Body of pancreas (tissue), 4 donors: ENCODE data around the gene CNDP2. TPM values are rescaled to one million over a fixed set of nuclear protein-coding genes. Genes with fewer than 3 reads are reported as not detected.

ENCODE experiments used
- ATAC-seq: fragments of 150-250 bp; one replicate; pipeline ENCODE4 v1.9.1; 2016
- DNase-seq, 4 donors: peaks; one replicate each; pipeline ENCODE4 v3.0.0-alpha.2; 2019
- H3K27ac ChIP-seq, 4 donors: fragments of 200-600 bp; sonication (generic); 1 replicate in 3 of 4; 2 replicates in 1 of 4; pipeline versions ENCODE4 v1.5.1 to v1.6.1; 2016 to 2019; ENCODE audit warnings: mild to moderate bottlenecking in 1 of 4, mixed read lengths in 1 of 4, moderate library complexity in 1 of 4
- H3K27me3 ChIP-seq, 2 donors: fragments of 200-600 bp; sonication (generic); one replicate each; pipeline ENCODE4 v1.6.0; 2016; ENCODE audit warnings: mild to moderate bottlenecking in 1 of 2
- H3K36me3 ChIP-seq, 2 donors: fragments of 200-600 bp; sonication (generic); replicated peaks in 1 of 2; 2 replicates each; pipeline ENCODE4 v1.5.1; 2016; ENCODE audit warnings: low read depth in 2 of 2; ENCODE audit not compliant: insufficient read depth in 1 of 2
- H3K4me1 ChIP-seq: fragments of 200-600 bp; sonication (generic); one replicate; pipeline ENCODE4 v1.6.0; 2016
- H3K4me3 ChIP-seq, 2 donors: fragments of 200-600 bp; sonication (generic); 1 replicate in 1 of 2; 2 replicates in 1 of 2; pipeline ENCODE4 v1.5.1; 2016 to 2019
- H3K9me3 ChIP-seq, 3 donors: fragments of 200-600 bp; sonication (generic); 1 replicate in 2 of 3; 2 replicates in 1 of 3; pipeline ENCODE4 v1.5.1; 2016
- CTCF ChIP-seq, 7 experiments: fragments of 450-650 bp in 4 of 7; fragments of 200-600 bp in 3 of 7; sonication (generic) in 3 of 7; IDR thresholded peaks; one replicate each; pipeline ENCODE4 v1.5.1; 2016 to 2019; ENCODE audit warnings: antibody characterized with exemption in 7 of 7
- POLR2A ChIP-seq, 3 donors: fragments of 450-650 bp; IDR thresholded peaks; one replicate each; pipeline ENCODE4 v1.6.1; 2016; ENCODE audit warnings: antibody characterized with exemption in 3 of 3, mild to moderate bottlenecking in 2 of 3
- WGBS, 2 donors: methylation state at CpG; one replicate each; pipeline ENCODE4 v1.1.5; 2017; 5-methylcytosine and 5-hydroxymethylcytosine counted together
- intact Hi-C: fragments of 100-400 bp; cut with DNase I; formaldehyde crosslinking; loops from one replicate; pipeline ENCODE4 v1.15.1; 2023
- total RNA-seq, 2 donors: library from RNA; depleted of rRNA; stranded (reverse); fragments of >200 nt; gene quantifications; one replicate each; pipeline ENCODE4 v1.1.0, GENCODE V29; 2016

The CNDP2 gene
- total RNA-seq, 2 donors from 2014 or later: 83.0 to 145 TPM

GRCh38 chr18:74459889-74460288 is 36.3 kb upstream of the CNDP2 start:
- Histone ChIP-seq H3K36me3 (no peaks in the 10 kb centered on the region), H3K4me1 (peaks cover 20% of the 10 kb centered on the region), H3K9me3 (no peaks in the 10 kb centered on the region), H3K27ac (no peak overlapping the region), H3K4me3 (no peak overlapping the region), H3K27me3 (peaks cover 0 to 18% of the 10 kb centered on the region in 2 donors)
- intact Hi-C loops: no loop called here
- TF ChIP-seq POLR2A (IDR thresholded peaks at IDR 0.05): no peak
- TF ChIP-seq CTCF (IDR thresholded peaks at IDR 0.05): peak in 1 of 7 experiments; percentile 12
- DNase-seq (no peak), ATAC-seq (no peak)
- WGBS, 2 donors: 49 to 55% methylated on average over 4 to 7 of the region's 7 CpGs

GRCh38 chr18:74460825-74461224 is 35.3 kb upstream of the CNDP2 start:
- Histone ChIP-seq H3K27me3 (peaks cover 0 to 10% of the 10 kb centered on the region in 2 donors), H3K27ac (no peak overlapping the region), H3K4me3 (no peak overlapping the region), H3K9me3 (no peaks in the 10 kb centered on the region), H3K4me1 (peaks cover 20% of the 10 kb centered on the region), H3K36me3 (no peaks in the 10 kb centered on the region)
- WGBS, 2 donors: 84 to 91% methylated on average over 7 of the region's 7 CpGs
- no peak for TF ChIP-seq CTCF (IDR thresholded peaks at IDR 0.05)
- no peak for TF ChIP-seq POLR2A (IDR thresholded peaks at IDR 0.05)
- intact Hi-C loops: no loop called here
- ATAC-seq: no peak
- DNase-seq: no peak

- no peak for ATAC-seq
- H3K27ac ChIP-seq: no peak overlapping the region
- H3K27me3 ChIP-seq: no peaks in the 10 kb centered on the region
- H3K4me1 ChIP-seq: peaks cover 2% of the 10 kb centered on the region
- DNase-seq: no peak
- TF ChIP-seq CTCF (IDR thresholded peaks at IDR 0.05) (no peak), POLR2A (IDR thresholded peaks at IDR 0.05) (no peak)
- H3K9me3 ChIP-seq: no peaks in the 10 kb centered on the region
- H3K4me3 ChIP-seq: no peak overlapping the region
- intact Hi-C loops: no loop called here
- WGBS, 2 donors: 78 to 81% methylated on average over 8 of the region's 8 CpGs
- H3K36me3 ChIP-seq: no peaks in the 10 kb centered on the region
Measured at GRCh38 chr18:74463254-74463653, 32.9 kb upstream of the CNDP2 start.

- peaks cover 6% of the 10 kb centered on the region for H3K4me1 ChIP-seq
- no peak for TF ChIP-seq CTCF (IDR thresholded peaks at IDR 0.05)
- no peak for TF ChIP-seq POLR2A (IDR thresholded peaks at IDR 0.05)
- DNase-seq (no peak), ATAC-seq (no peak)
- WGBS, 2 donors: 89% methylated on average over 1 of the region's 1 CpG
- no peaks in the 10 kb centered on the region for H3K36me3 ChIP-seq
- no peak overlapping the region for H3K4me3 ChIP-seq
- no peak overlapping the region for H3K27ac ChIP-seq
- H3K9me3 ChIP-seq: no peaks in the 10 kb centered on the region
- H3K27me3 ChIP-seq: no peaks in the 10 kb centered on the region
- intact Hi-C loops: no loop called here
Measured at GRCh38 chr18:74463983-74464382, 32.2 kb upstream of the CNDP2 start.

- DNase-seq (no peak), ATAC-seq (no peak)
- TF ChIP-seq POLR2A (IDR thresholded peaks at IDR 0.05) (no peak), CTCF (IDR thresholded peaks at IDR 0.05) (no peak)
- H3K27me3 ChIP-seq: no peaks in the 10 kb centered on the region
- intact Hi-C loops: no loop called here
- WGBS, 2 donors: 65 to 67% methylated on average over 4 of the region's 4 CpGs
- H3K36me3 ChIP-seq: no peaks in the 10 kb centered on the region
- peaks cover 6% of the 10 kb centered on the region for H3K4me1 ChIP-seq
- H3K27ac ChIP-seq: no peak overlapping the region
- H3K4me3 ChIP-seq: no peak overlapping the region
- H3K9me3 ChIP-seq: peaks cover 0 to 8% (median 0%) of the 10 kb centered on the region in 3 donors
Measured at GRCh38 chr18:74465775-74466174, 30.4 kb upstream of the CNDP2 start.
